ENCODE measurements around the gene PHEX.

PHEX gene

GRCh38 chrX:22093550-22093949 is 61.4 kb downstream of the PHEX start:
- H3K4me3 ChIP-seq (ENCODE audit: low read depth, low read length): no peak overlapping the region
- DNase-seq (ENCODE audit: low read depth): no peak

GRCh38 chrX:22095286-22095685 is 63.2 kb downstream of the PHEX start:
- H3K4me3 ChIP-seq (ENCODE audit: low read depth, low read length): no peak overlapping the region
- peak; percentile 72 for DNase-seq (ENCODE audit: low read depth)

GRCh38 chrX:22095856-22096255 is 63.7 kb downstream of the PHEX start:
- no peak for DNase-seq (ENCODE audit: low read depth)
- H3K4me3 ChIP-seq (ENCODE audit: low read depth, low read length): no peak overlapping the region

- no peak overlapping the region for H3K4me3 ChIP-seq (ENCODE audit: low read depth, low read length)
- DNase-seq (ENCODE audit: low read depth): peak; percentile 81
These were observed 65.0 kb downstream of the PHEX start for GRCh38 chrX:22097012-22097694.

- H3K4me3 ChIP-seq (ENCODE audit: low read depth, low read length): no peak overlapping the region
- peak; percentile 94 for DNase-seq (ENCODE audit: low read depth)
These were observed 73.1 kb downstream of the PHEX start for GRCh38 chrX:22105231-22105630.

GRCh38 chrX:22105971-22106370 is 73.8 kb downstream of the PHEX start:
- no peak for DNase-seq (ENCODE audit: low read depth)

GRCh38 chrX:22109442-22109841 is 77.3 kb downstream of the PHEX start:
- H3K4me3 ChIP-seq (ENCODE audit: low read depth, low read length): no peak overlapping the region
- no peak for DNase-seq (ENCODE audit: low read depth)

More at GRCh38 chrX:22105971-22106370, 73.8 kb downstream of the PHEX start:
- no peak overlapping the region for H3K4me3 ChIP-seq (ENCODE audit: low read depth, low read length)

GRCh38 chrX:22110729-22111494 is 78.8 kb downstream of the PHEX start:
- DNase-seq (ENCODE audit: low read depth): no peak
- H3K4me3 ChIP-seq (ENCODE audit: low read depth, low read length): no peak overlapping the region

- H3K4me3 ChIP-seq (ENCODE audit: low read depth, low read length): no peak overlapping the region
- DNase-seq (ENCODE audit: low read depth): no peak
These were observed 84.8 kb downstream of the PHEX start for GRCh38 chrX:22116605-22117546.

- H3K4me3 ChIP-seq (ENCODE audit: low read depth, low read length): no peak overlapping the region
- DNase-seq (ENCODE audit: low read depth): no peak
These were observed 85.5 kb downstream of the PHEX start for GRCh38 chrX:22117633-22118032.

GRCh38 chrX:22118161-22118830 is 86.2 kb downstream of the PHEX start:
- DNase-seq (ENCODE audit: low read depth): no peak
- no peak overlapping the region for H3K4me3 ChIP-seq (ENCODE audit: low read depth, low read length)

GRCh38 chrX:22121161-22121560 is 89.0 kb downstream of the PHEX start:
- DNase-seq (ENCODE audit: low read depth): no peak

GRCh38 chrX:22122510-22122909 is 90.4 kb downstream of the PHEX start:
- H3K4me3 ChIP-seq (ENCODE audit: low read depth, low read length): no peak overlapping the region
- peak; percentile 94 for DNase-seq (ENCODE audit: low read depth)

More at GRCh38 chrX:22121161-22121560, 89.0 kb downstream of the PHEX start:
- no peak overlapping the region for H3K4me3 ChIP-seq (ENCODE audit: low read depth, low read length)

GRCh38 chrX:22124098-22124497 is 92.0 kb downstream of the PHEX start:
- no peak for DNase-seq (ENCODE audit: low read depth)
- H3K4me3 ChIP-seq (ENCODE audit: low read depth, low read length): no peak overlapping the region

GRCh38 chrX:22125481-22125880 is 93.4 kb downstream of the PHEX start:
- DNase-seq (ENCODE audit: low read depth): no peak
- H3K4me3 ChIP-seq (ENCODE audit: low read depth, low read length): no peak overlapping the region

- DNase-seq (ENCODE audit: low read depth): no peak
- no peak overlapping the region for H3K4me3 ChIP-seq (ENCODE audit: low read depth, low read length)
These were observed 94.2 kb downstream of the PHEX start for GRCh38 chrX:22126327-22126726.

- no peak for DNase-seq (ENCODE audit: low read depth)
- no peak overlapping the region for H3K4me3 ChIP-seq (ENCODE audit: low read depth, low read length)
These were observed 96.8 kb downstream of the PHEX start for GRCh38 chrX:22128961-22129360.

GRCh38 chrX:22134681-22135080 is 102.6 kb downstream of the PHEX start:
- peak; percentile 49 for DNase-seq (ENCODE audit: low read depth)
- H3K4me3 ChIP-seq (ENCODE audit: low read depth, low read length): no peak overlapping the region

- no peak overlapping the region for H3K4me3 ChIP-seq (ENCODE audit: low read depth, low read length)
- DNase-seq (ENCODE audit: low read depth): peak; percentile 41
These were observed 103.1 kb downstream of the PHEX start for GRCh38 chrX:22135171-22135711.

All from skeletal muscle cell (primary cell).